ENCODE data around the gene PLEKHO2.

Gene PLEKHO2

DNA sequence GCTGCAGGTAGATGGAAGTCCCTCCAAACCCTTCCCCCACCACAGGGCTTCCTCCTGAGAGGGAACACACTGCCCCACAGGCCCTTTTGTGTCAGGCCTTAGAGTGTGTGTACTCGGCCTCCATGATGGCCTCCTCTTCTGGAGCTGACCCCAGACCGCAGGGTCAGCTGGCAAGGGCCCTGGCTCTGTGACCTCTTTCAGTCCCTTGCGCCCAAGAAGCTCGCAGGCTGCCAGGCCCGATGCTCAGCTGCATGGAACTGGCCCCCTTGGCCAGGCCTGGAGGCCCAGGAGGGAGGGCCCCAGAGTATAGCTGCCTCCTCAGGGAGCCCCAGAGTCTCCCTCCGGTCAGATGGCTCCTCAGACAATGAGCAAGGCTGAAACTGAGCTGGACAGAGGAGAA is 46.6 kb downstream of the PLEKHO2 start:
- Histone ChIP-seq H3K79me2 (ENCODE audit: control insufficient read depth, low read length) (0 out of 2 replicates have a peak, but pooled peaks cover 3% of the 10 kb centered on the region), H3K27ac (ENCODE audit: low read depth, low read length) (no peak overlapping the region), H3K4me1 (ENCODE audit: control insufficient read depth, low read length) (peaks cover 37% of the 10 kb centered on the region), H3K27me3 (ENCODE audit: control insufficient read depth, low read length) (no peaks in the 10 kb centered on the region), H3K4me2 (ENCODE audit: low read length) (no peak overlapping the region), H3K4me3 (ENCODE audit: low read length) (no peak overlapping the region), H3K9me2 (replicated peaks; ENCODE audit: control insufficient read depth, low read length) (no peaks in the 10 kb centered on the region), H4K20me1 (ENCODE audit: control insufficient read depth, insufficient read depth, low read depth, low read length) (no peaks in the 10 kb centered on the region), H3F3A (ENCODE audit: control insufficient read depth, insufficient read depth) (peaks cover 13% of the 10 kb centered on the region), H3K9me3 (ENCODE audit: control insufficient read depth, insufficient read depth, low read length) (no peaks in the 10 kb centered on the region), H3K36me3 (ENCODE audit: control insufficient read depth, low read length) (no peaks in the 10 kb centered on the region)
- TF ChIP-seq CTCF (IDR thresholded peaks at IDR 0.05; ENCODE audit: low read depth, low read length, poor library complexity, severe bottlenecking) (no peak), EZH2phosphoT487 (IDR thresholded peaks at IDR 0.05; ENCODE audit: borderline replicate concordance, low read length) (no peak)

GRCh38 chr15:64891561-64891960 is 49.8 kb downstream of the PLEKHO2 start:
- H3K9me2 ChIP-seq (replicated peaks; ENCODE audit: control insufficient read depth, low read length): no peaks in the 10 kb centered on the region
- H3F3A ChIP-seq (ENCODE audit: control insufficient read depth, insufficient read depth): peaks cover 29% of the 10 kb centered on the region
- 0 out of 2 replicates have a peak, but pooled peaks cover 3% of the 10 kb centered on the region for H3K79me2 ChIP-seq (ENCODE audit: control insufficient read depth, low read length)
- H3K4me1 ChIP-seq (ENCODE audit: control insufficient read depth, low read length): peaks cover 53% of the 10 kb centered on the region
- H3K36me3 ChIP-seq (ENCODE audit: control insufficient read depth, low read length): no peaks in the 10 kb centered on the region
- peak overlapping the region; percentile 69 for H3K4me3 ChIP-seq (ENCODE audit: low read length)
- H3K27ac ChIP-seq (ENCODE audit: low read depth, low read length): peak overlapping the region; percentile 96
- H4K20me1 ChIP-seq (ENCODE audit: control insufficient read depth, insufficient read depth, low read depth, low read length): no peaks in the 10 kb centered on the region
- no peak for TF ChIP-seq CTCF (IDR thresholded peaks at IDR 0.05; ENCODE audit: low read depth, low read length, poor library complexity, severe bottlenecking)
- TF ChIP-seq EZH2phosphoT487 (IDR thresholded peaks at IDR 0.05; ENCODE audit: borderline replicate concordance, low read length): no peak
- no peaks in the 10 kb centered on the region for H3K27me3 ChIP-seq (ENCODE audit: control insufficient read depth, low read length)
- peak overlapping the region; percentile 99 for H3K4me2 ChIP-seq (ENCODE audit: low read length)
- no peaks in the 10 kb centered on the region for H3K9me3 ChIP-seq (ENCODE audit: control insufficient read depth, insufficient read depth, low read length)

GRCh38 chr15:64892847-64893403 is 51.2 kb downstream of the PLEKHO2 start:
- Histone ChIP-seq H3F3A (ENCODE audit: control insufficient read depth, insufficient read depth) (peaks cover 29% of the 10 kb centered on the region), H4K20me1 (ENCODE audit: control insufficient read depth, insufficient read depth, low read depth, low read length) (no peaks in the 10 kb centered on the region), H3K9me2 (replicated peaks; ENCODE audit: control insufficient read depth, low read length) (no peaks in the 10 kb centered on the region), H3K4me3 (ENCODE audit: low read length) (peak overlapping the region; percentile 69), H3K4me2 (ENCODE audit: low read length) (peak overlapping the region; percentile 99), H3K27me3 (ENCODE audit: control insufficient read depth, low read length) (no peaks in the 10 kb centered on the region), H3K27ac (ENCODE audit: low read depth, low read length) (peak overlapping the region; percentile 96), H3K79me2 (ENCODE audit: control insufficient read depth, low read length) (0 out of 2 replicates have a peak, but pooled peaks cover 3% of the 10 kb centered on the region), H3K9me3 (ENCODE audit: control insufficient read depth, insufficient read depth, low read length) (no peaks in the 10 kb centered on the region), H3K36me3 (ENCODE audit: control insufficient read depth, low read length) (no peaks in the 10 kb centered on the region), H3K4me1 (ENCODE audit: control insufficient read depth, low read length) (peaks cover 65% of the 10 kb centered on the region)
- TF ChIP-seq CTCF (IDR thresholded peaks at IDR 0.05; ENCODE audit: low read depth, low read length, poor library complexity, severe bottlenecking) (no peak), EZH2phosphoT487 (IDR thresholded peaks at IDR 0.05; ENCODE audit: borderline replicate concordance, low read length) (no peak)
